ENCODE measurements around the gene ZNF844.
"Not testable (repeated sequence)": the region's sequence is repeated elsewhere in the genome, so short reads cannot be mapped to it uniquely, and the experiment has no call there.

ZNF844 gene

DNA sequence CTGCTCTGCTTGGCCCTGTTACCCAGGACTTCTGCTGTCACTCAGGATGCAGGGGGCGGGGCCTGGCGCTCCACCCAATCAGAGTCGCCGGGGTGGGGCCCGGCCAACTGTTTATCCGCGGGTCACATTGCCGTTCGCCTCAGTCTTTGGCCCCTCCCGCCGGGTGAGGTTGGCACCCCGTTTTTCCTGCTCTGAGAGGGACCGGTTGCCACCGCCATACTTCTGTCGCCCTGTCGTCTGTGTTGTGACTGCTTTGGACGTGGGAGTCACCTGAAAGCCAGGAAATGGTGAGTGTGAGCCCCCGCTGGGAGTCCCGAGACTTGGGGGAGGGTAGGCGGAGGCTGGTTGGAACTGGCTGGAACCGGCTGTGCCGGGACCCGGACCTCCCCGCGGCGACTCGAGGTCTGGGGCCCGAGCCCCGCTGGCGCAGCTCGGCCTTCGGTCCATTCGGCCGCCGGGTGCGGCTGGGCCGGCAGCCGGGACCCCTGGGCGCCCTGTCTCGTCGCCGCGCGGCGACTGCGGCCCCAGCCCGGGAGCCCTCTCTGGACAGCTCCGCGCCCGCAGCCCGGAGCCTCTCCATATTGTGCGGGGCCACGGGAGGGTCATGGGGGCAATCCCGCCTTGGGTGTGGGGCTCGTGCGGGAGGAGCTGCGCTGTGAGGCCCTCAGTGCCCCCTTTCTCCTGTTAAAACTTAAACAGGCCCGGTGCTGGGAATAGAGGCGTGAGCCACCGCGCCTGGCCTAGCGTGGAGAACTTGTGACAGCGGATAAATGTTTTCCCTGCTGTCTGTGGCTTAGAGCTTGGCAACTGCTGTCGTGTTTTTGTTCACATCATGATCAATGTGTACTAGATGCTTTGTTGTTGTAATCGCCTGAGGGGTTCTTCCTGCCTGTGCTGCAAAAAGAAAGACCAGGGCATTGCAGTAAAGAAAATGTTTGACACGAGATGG, at the start of gene ZNF844:
TSS of gene ZNF844 (plus strand) at position 142 of the 949 bp plus-strand sequence. CDS start at position 285, 143 bp downstream.
- in situ Hi-C loops (cut with MboI; ENCODE audit: low sequenced_read_pairs): no loop called here

- in situ Hi-C loops (cut with MboI; ENCODE audit: low sequenced_read_pairs): no loop called here
Measured at GRCh38 chr19:12015015-12015752, 49.3 kb upstream of the ZNF844 start.

DNA sequence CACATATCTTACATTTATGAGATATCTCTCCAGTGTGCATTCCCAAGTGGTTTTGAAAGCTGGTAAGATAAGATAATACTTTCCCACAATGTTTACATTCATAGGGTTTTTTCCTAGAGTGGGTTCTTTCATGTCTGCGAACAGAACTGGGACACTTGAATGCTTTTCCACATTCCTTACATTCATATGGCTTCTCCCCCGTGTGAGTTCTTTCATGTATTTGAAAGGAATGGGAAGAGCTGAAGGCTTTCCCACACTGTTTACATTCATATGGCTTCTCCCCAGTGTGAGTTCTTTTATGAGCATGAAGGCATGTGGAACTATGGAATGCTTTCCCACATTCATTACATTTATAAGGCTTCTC, 48.8 kb upstream of the ZNF844 start:
- in situ Hi-C loops (cut with MboI; ENCODE audit: low sequenced_read_pairs): no loop called here

DNA sequence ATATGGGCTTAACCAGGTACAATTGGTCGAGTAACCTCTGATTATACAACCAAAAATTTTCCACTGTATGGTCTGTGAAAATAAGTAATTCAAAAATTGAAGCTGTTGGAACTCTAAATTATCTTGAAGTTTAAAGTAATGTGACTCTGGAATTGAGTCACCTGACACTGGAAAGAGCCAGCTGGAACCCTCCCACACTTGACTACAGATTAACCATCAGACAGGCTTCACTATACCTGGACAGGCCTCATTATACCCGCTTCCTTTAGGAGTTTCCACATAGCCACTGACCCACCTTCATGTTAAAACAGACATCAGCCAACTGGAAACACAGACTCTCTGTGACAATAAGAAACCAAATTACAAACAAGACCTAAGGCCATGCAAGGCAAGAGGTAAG, 30.3 kb upstream of the ZNF844 start:
- in situ Hi-C loops (cut with MboI; ENCODE audit: low sequenced_read_pairs): no loop called here

DNA sequence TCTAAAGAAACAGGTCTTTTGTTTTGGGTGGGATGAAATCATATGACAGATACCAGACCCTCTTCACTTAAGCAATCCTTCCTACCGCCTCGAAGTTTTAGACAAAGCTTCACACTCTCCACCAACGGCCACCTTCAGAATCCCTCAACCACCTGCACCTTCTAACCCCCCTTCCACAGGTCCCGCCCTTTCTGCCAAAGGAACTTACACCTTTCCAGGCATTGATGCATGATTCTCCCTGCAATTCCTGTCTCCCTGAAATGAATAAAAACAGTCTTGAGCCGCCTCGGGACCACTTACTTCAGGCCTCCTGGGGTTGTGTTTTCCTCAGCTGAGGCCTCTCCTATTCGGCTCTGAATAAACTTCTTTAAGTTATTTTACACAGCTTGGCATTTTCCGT, 29.9 kb upstream of the ZNF844 start:
- in situ Hi-C loops (cut with MboI; ENCODE audit: low sequenced_read_pairs): no loop called here

DNA sequence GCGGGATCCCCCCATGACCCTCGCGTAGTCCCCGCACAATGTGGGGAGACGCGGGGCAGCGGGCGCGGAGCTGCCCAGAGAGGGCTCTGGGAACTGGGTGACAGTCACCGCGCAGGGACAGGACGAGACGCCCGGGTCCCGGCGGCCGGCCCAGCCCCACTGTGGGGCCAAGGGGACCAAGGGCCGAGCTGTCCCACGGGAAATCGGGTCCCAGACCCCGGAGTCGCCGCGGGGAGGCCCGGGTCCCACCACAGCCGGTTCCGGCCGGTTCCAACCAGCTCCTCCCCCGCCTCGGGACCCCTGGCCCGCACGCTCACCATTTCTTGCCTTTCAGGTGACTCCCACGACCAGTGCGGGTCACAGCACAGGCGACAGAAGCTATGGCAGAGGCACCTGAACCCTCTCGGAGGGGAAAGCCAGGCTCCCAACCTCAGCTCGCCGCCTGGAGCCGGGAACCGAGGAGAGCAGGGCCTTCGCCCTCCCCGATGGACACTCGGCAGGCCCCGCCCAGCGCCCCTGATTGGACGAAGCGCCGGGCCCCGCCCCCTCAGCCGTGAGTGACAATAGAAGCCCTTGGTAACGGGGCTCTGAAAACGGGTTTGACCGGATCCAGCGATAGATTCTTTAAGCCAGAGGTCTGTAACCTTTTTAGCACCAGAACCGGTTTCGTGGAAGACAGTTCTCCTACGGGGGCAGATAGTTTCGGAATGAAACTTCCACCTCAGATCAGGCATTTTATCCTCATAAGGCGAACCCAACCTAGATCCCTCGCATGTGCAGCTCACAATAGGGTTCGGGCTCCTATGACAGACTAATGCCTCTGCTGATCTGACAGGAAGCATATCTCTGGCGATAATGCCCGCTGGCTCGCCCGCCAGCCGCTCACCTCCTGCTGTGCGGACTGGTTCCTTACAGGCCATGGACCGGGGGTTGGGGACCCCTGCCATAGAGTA, 29.0 kb upstream of the ZNF844 start, which contains the start of gene ZNF433:
TSS of gene ZNF433 (minus strand) at position 460 of the 953 bp plus-strand sequence. CDS start at position 320, 140 bp downstream.
- in situ Hi-C loops (cut with MboI; ENCODE audit: low sequenced_read_pairs): no loop called here

GRCh38 chr19:12042893-12043292, 21.6 kb upstream of the ZNF844 start:
- in situ Hi-C loops (cut with MboI; ENCODE audit: low sequenced_read_pairs): no loop called here

- in situ Hi-C loops (cut with MboI; ENCODE audit: low sequenced_read_pairs): no loop called here
Measured at GRCh38 chr19:12043752-12044422, 20.6 kb upstream of the ZNF844 start.

GRCh38 chr19:12047868-12048267, 16.7 kb upstream of the ZNF844 start:
- in situ Hi-C loops (cut with MboI; ENCODE audit: low sequenced_read_pairs): no loop called here

DNA sequence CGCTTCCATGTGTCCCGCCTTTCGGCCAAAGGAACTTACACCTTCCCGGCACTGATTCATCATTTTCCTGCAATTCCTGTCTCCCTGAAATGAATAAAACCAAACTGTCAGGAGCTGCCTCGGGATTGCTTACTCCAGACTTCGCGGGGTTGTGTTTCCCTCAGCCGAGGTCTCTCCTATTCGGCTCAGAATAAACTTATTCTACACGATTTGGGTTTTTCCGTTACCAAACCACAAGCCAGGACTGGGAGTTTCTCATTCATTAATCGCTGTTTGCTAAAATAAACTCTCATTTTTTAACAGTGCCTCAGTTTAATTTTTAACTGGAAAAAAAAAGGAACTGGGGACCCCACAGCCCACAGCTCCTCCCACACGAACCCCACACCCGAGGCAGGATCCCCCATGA, 12.4 kb upstream of the ZNF844 start:
- in situ Hi-C loops (cut with MboI; ENCODE audit: low sequenced_read_pairs): no loop called here

GRCh38 chr19:12052497-12053169, 11.9 kb upstream of the ZNF844 start, which contains the start of gene ZNF878:
Gene ZNF878, minus strand, starts transcription at chr19:12052961. Its CDS starts 160 bp downstream, at chr19:12052801.
- in situ Hi-C loops (cut with MboI; ENCODE audit: low sequenced_read_pairs): no loop called here

DNA sequence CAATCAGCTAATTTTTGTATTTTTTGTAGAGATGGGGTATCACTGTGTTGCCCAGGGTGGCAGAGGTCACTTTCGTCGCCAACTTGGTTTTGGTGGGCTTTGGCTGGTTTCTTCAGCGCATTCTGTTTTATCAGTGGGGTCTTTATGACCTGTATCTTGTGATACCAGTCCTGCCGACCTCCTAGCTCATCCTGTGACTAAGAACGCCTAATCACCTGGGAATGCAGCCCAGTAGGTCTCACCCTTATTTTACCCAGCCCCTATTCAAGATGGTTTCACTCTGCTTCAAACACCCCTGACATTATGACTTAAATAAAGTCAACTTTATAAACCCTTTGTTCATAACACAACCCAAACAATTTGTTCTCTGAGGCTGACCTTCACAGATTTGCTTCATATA, 8.7 kb upstream of the ZNF844 start:
- in situ Hi-C loops (cut with MboI; ENCODE audit: low sequenced_read_pairs): no loop called here

- in situ Hi-C loops (cut with MboI; ENCODE audit: low sequenced_read_pairs): no loop called here
Measured at GRCh38 chr19:12075538-12076139, 11.1 kb downstream of the ZNF844 start.

DNA sequence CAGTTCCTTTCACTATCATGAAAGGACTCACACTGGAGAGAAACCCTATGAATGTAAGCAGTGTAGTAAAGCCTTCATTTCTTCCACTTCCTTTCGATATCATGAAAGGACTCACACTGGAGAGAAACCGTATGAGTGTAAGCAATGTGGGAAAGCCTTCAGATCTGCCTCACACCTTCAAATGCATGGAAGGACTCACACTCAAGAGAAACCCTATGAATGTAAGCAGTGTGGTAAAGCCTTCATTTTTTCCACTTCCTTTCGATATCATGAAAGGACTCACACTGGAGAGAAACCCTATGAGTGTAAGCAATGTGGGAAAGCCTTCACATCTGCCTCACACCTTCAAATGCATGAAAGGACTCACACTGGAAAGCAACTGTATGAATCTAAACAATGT, 11.8 kb downstream of the ZNF844 start:
- in situ Hi-C loops (cut with MboI; ENCODE audit: low sequenced_read_pairs): not testable (repeated sequence)

DNA sequence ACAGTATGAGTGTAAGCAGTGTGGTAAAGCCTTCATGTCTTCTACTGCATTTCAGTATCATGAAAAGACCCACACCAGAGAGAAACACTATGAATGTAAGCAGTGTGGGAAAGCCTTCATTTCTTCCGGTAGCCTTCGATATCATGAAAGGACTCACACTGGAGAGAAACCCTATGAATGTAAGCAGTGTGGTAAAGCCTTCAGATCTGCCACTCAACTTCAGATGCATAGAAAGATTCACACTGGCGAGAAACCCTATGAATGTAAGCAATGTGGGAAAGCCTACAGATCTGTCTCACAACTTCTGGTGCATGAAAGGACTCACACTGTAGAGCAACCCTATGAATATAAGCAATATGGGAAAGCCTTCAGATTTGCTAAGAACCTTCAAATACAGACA, 12.8 kb downstream of the ZNF844 start:
- in situ Hi-C loops (cut with MboI; ENCODE audit: low sequenced_read_pairs): no loop called here

DNA sequence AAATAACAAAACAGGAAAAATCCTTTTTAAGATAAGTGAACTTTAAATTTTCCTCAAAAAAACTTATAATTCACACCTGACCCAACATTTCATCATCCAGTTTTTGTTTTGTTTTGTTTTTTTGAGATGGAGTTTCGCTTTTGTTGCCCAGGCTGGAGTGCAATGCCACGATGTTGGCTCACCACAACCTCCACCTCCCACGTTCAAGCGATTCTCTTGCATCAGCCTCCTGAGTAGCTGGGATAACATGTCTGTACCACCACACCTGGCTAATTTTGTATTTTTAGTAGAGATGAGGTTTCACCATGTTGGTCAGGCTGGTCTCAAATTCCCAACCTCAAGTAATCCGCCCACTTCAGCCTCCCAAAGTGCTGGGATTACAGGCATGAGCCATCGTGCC, 18.8 kb downstream of the ZNF844 start:
- in situ Hi-C loops (cut with MboI; ENCODE audit: low sequenced_read_pairs): not testable (repeated sequence)

DNA sequence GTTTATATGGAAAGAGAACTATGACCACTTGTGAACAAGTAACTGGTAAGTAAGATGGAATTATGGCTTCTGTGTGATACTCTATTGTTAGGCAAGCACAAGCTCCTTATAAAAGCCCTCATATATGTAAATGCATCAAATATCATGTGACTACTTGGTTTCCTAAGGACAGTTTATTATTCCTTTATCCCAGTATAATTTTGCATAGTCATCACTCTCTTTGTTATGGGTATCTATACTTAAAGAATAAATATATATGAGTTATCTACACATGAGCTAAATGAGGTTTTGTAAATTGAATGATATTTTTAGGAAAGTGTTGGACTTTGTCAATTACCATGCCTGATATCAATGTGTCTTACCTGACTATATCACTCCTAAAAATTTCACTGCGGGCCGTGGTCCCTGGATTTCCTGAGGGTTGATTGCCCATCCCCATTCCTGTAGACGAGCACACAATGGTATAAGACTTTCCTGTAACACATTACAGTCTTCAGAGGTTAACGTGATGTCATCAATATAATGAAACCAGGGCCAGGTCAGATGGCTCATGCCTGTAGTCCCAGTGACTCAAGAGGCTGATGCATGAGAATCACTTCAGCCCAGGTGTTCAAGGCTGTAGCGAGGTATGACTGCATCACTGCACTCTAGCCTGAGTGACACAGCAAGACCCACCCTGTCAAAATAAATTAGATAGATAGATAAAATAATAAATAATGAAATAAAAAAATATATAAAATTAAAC, 20.7 kb downstream of the ZNF844 start:
- in situ Hi-C loops (cut with MboI; ENCODE audit: low sequenced_read_pairs): no loop called here

DNA sequence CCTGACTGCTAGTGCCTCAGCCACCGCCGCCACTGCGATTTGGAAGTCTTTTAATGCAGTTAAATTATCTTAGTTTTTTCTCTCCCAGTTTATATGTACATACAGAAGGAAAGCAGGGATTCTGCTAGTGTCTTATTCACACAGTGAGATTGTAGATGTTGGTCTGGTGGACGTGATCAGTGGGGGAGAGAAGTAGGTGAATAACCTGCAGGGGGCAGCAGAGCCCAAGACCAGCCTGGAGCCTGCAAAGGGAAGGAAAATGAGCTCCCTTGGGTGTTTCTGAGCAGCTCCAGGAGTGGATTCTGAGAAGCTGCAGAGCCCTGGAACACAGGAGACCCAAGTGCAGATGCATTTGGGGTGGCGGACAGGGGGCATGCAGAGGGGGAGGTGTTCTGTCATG, 26.3 kb downstream of the ZNF844 start:
- in situ Hi-C loops (cut with MboI; ENCODE audit: low sequenced_read_pairs): no loop called here

Data from HL-60/S4 treated with retinoic acid at 250 ng/mL for 4 days and 3 days (cell line).